Measurements from ENCODE around the gene TAS1R1. TPM values are rescaled to one million over a fixed set of nuclear protein-coding genes. Genes with fewer than 3 reads are reported as not detected.
A peak's percentile ranks its signal among the peaks of the same experiment; 100 is the strongest.

TAS1R1 gene
- not detected for polyA plus RNA-seq (2012; ENCODE audit: insufficient read depth, insufficient read length, low read depth)

DNA sequence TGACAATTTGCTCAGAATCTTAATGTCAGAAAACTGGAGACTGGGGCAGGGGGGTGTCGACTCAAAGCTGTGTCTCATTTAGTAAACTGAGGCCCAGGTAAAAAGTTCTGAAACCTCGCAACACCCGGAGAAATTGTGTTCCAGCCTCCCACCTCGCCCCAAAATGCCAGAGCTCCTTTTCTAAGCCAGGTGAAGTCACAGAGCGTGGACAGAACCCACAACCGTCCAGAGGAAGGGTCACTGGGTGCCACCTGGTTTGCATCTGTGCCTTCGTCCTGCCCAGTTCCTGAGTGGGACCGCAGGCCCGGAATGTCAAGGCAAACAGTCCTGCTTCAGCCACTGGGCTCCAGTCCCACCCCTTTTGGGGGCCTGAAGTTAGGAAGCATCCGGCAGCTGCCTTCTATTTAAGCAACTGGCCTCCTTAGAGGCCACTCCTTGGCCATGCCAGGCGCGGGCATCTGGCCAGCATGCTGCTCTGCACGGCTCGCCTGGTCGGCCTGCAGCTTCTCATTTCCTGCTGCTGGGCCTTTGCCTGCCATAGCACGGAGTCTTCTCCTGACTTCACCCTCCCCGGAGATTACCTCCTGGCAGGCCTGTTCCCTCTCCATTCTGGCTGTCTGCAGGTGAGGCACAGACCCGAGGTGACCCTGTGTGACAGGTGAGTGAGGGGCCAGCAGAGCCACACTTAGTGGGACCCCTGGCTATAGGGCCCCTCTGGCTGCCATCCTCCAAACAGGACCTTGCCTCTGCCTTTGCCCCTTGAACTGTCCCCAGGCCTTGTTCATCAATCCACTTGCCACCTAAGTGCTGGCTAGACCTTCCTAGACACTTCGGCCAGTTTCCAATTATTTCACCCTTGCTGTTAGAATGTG, at the start of gene TAS1R1:
TSS of gene TAS1R1 (plus strand) at position 401 of the 872 bp plus-strand sequence. CDS start at position 468, 67 bp downstream.
- H3K36me3 ChIP-seq = no peaks in the 10 kb centered on the region

DNA sequence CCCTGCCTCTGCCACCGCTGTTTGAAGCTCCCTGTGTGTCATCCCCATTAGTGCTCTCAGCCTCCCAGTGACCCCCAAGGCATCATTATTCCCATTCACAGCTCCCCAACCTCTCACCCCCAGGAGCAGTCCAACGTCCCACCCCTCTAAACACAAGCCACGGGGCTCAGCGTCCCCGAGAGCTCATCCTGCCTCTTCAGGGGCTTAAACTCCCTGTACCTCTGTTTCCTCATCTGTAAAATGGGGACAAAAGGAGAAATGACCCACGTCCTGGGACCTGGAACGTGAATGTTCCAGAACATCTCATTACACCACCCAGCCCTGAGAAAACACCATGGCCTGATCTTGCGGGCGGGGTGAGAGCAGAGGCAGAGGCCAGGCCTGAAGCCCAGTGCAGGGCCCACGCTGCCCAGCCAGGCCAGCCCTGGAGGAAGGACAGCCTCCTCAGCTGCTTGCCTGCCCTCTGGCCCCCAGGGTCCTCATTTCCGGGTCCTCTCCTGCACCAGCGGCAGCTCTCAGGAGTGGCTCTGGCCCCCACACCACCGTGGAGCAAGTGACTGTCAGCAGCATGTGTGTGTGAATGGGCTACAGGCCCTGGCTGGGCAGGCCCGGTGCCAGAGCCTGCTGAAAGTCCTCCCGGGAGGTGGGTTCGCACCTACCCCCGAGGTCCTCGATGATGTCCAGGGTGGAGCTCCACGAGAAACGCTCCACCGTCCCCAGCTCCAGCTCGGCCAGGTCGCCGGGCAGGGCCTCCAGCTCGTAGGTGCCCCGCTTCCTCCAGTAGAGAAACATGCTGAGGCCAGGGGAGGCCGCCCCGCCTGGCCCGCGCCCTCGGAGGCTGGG, 49.5 kb upstream of the TAS1R1 start:
- H3K4me1 ChIP-seq = peaks cover 31% of the 10 kb centered on the region
- no peak overlapping the region for H3K4me3 ChIP-seq (ENCODE audit: low read depth, low read length)
- H3K36me3 ChIP-seq = no peaks in the 10 kb centered on the region
- TF ChIP-seq, protein P1, sequence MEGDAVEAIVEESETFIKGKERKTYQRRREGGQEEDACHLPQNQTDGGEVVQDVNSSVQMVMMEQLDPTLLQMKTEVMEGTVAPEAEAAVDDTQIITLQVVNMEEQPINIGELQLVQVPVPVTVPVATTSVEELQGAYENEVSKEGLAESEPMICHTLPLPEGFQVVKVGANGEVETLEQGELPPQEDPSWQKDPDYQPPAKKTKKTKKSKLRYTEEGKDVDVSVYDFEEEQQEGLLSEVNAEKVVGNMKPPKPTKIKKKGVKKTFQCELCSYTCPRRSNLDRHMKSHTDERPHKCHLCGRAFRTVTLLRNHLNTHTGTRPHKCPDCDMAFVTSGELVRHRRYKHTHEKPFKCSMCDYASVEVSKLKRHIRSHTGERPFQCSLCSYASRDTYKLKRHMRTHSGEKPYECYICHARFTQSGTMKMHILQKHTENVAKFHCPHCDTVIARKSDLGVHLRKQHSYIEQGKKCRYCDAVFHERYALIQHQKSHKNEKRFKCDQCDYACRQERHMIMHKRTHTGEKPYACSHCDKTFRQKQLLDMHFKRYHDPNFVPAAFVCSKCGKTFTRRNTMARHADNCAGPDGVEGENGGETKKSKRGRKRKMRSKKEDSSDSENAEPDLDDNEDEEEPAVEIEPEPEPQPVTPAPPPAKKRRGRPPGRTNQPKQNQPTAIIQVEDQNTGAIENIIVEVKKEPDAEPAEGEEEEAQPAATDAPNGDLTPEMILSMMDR (IDR thresholded peaks at IDR 0.05; ENCODE audit: low read depth, low read length) = no peak
- no peaks in the 10 kb centered on the region for H3K27me3 ChIP-seq
- no peaks in the 10 kb centered on the region for H3K9me3 ChIP-seq
- DNase-seq = no peak

More for the DNA sequence above, at the start of gene TAS1R1:
- TF ChIP-seq, protein P1 (IDR thresholded peaks at IDR 0.05; ENCODE audit: low read depth, low read length) = no peak
- Histone ChIP-seq H3K9me3 (no peaks in the 10 kb centered on the region), H3K27me3 (no peaks in the 10 kb centered on the region), H3K4me1 (peaks cover 4% of the 10 kb centered on the region), H3K4me3 (ENCODE audit: low read depth, low read length) (peak within 1 kb of the TSS; percentile 86)
- DNase-seq = peak; percentile 22

DNA sequence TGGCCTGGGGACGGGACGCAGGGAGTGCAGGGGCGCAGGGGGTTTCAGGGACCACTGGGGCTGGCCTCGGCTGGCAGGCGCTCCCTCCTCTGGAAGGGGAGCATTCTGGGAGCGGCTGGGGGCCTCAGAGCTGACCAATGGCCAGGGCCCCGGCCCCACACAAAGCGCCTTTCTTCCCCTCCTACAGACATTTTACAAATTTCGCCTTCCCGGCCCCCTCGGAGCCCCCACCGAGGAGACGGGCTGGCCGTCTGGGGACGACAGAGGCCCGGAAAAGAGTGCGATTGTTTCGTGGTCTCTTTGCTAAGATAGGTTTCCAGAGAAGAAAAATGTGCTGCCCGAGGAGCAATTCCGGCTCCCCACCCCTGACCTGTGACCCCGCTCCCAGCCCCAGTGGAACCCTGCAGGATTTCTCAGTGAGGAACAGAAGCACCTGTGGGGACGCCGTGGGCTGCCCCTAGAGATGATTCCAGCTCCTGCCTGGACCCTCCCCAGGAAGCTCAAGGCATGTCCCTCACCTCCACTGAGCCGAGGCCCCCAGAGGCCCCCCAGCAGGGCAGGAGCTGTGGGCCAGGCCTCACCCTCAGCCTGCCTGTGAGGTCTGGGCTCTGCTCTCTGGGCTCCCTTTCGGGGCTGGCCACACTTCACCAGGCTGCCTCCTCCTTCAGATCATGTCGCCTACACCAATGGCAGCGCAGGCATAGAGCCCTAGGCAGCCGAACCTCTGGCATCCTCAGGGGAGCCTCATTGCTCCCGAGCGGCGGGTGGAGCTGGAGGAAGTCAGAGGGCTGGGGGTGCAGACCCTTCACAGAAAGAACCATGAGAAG, 48.7 kb upstream of the TAS1R1 start:
- no peak overlapping the region for H3K4me3 ChIP-seq (ENCODE audit: low read depth, low read length)
- H3K4me1 ChIP-seq = peaks cover 35% of the 10 kb centered on the region
- H3K27me3 ChIP-seq = no peaks in the 10 kb centered on the region
- no peaks in the 10 kb centered on the region for H3K36me3 ChIP-seq
- TF ChIP-seq, protein P1 (IDR thresholded peaks at IDR 0.05; ENCODE audit: low read depth, low read length) = no peak
- no peaks in the 10 kb centered on the region for H3K9me3 ChIP-seq
- no peak for DNase-seq

DNA sequence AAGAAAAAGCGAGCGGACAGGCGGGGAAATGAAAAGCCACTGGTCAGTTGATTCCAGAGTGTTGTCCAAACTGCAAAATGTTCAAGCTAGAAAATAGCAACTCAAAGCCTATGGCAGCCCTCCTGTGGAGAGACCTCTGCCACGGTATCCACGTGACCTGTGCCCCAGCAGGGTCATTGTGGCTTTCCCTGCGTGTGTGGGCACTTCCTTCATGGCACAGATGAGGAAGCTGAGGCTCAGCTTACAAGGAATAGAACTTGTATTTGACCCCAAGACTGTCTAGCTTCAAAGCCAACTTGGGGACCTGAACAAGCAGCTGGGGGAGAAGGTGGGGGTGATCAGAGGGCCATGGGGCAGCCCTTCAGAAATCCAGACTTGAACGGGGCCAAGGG, 48.1 kb upstream of the TAS1R1 start:
- Histone ChIP-seq H3K27me3 (no peaks in the 10 kb centered on the region), H3K4me3 (ENCODE audit: low read depth, low read length) (no peak overlapping the region), H3K36me3 (no peaks in the 10 kb centered on the region), H3K4me1 (peaks cover 35% of the 10 kb centered on the region), H3K9me3 (no peaks in the 10 kb centered on the region)
- DNase-seq = no peak
- TF ChIP-seq, protein P1 (IDR thresholded peaks at IDR 0.05; ENCODE audit: low read depth, low read length) = no peak

DNA sequence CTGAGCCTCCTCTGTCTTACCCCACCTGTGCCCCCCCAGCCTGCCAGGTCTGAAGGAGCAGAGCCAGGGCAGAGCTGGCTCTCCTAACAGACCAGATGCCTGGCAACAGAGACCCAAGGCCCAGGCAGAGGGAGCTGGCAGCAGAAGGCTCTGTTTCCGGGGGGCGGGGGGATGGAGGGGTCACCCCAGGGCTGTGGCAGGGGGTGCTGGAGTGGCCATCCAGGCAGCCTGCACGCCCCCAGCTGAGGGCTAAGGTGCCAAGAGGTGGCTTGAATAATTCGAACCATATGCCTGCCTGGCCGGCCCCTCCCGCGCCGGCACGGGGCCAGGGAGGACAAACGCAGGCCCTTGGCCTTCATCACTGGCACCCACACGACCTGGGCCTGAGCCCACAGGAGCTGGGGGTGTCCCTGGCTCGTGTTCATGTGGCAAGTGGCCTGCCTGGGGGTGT, 47.6 kb upstream of the TAS1R1 start:
- Histone ChIP-seq H3K27me3 (no peaks in the 10 kb centered on the region), H3K36me3 (no peaks in the 10 kb centered on the region), H3K4me3 (ENCODE audit: low read depth, low read length) (no peak overlapping the region), H3K9me3 (no peaks in the 10 kb centered on the region), H3K4me1 (peaks cover 34% of the 10 kb centered on the region)
- peak; percentile 35 for DNase-seq
- TF ChIP-seq, protein P1 (IDR thresholded peaks at IDR 0.05; ENCODE audit: low read depth, low read length) = no peak
